GM10266 (cell line): ENCODE data around the gene IL11RA.
A peak's percentile ranks its signal among the peaks of the same experiment; 100 is the strongest.

ENCODE experiments used
- DNase-seq: peaks from one replicate; pipeline ENCODE4 v3.0.0; 2012; ENCODE audit errors: extremely low spot score
- CTCF ChIP-seq: IDR thresholded peaks from 2 replicates; pipeline ENCODE4 v1.5.1; 2012; ENCODE audit warnings: mild to moderate bottlenecking, low read depth; ENCODE audit not compliant: control insufficient read depth, insufficient read depth; ENCODE audit errors: missing control alignments

IL11RA gene

GRCh38 chr9:34701023-34701768 lies 49.2 kb downstream of the IL11RA start:
- DNase-seq: peak; percentile 78
- TF ChIP-seq CTCF: peak; percentile 75

DNA sequence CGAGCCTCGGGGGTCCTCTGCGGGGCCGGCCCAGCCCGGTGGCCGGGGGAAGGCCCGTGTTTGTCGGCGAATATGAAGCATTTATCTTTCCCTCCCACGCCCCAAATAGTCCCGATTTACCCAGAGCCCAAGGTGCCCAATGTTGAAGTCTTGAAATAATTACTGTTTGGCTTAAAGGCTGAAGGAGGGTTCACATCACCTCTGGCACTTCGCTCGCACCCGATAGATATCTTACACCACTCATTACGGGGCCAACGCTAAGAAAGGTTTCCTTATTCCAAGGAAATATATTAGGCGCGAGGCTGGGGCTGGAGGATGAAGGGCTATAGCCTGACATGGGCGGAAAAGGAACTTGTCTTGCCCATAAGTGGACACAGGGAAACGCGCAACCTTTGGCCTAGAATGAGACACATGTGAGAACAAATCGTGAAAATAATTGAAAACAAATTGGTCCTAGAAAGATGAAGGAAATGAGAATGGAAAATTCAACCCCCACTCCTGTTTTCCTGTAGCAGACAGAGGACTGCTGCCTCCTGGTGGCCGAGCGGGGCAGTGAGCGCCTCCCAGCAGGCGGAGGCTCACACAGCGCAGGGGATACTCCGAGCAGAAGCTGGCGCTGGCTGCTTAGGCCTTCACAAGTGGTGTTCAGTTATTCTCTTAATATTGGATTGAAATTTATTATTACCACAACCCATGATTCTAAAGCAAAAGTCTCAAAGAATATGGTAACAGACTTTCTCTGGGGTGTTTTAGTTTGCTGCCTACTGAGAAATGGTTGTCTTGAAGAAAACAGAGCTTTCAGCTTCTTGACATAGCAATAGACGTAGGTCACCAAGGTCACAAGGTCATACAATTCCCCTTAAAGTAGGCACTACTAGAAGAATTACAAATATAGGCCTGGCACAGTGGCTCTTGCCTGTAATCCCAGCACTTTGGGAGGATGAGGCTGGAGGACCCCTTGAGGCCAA lies 50.1 kb downstream of the IL11RA start:
- peak; percentile 86 for DNase-seq

DNA sequence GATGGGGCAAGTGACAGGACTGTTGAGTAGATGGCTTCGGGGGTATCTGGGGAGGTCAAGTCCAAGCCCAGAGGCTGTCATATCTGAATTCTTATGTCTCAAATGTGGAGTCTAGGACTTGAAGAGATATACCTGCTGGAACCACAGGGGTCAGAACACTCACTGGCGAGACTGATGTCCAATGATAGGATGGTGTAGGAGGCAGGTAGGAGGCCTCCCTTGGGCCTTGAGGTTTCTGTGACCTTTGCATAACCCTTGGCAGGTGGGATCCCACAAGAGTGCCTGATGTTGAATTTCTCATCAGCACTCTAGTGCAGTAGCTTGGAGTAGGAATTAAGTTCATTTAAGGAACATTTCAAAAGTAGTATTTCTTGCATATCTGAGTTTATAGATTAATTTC lies 55.1 kb downstream of the IL11RA start:
- TF ChIP-seq CTCF: no peak
- DNase-seq: no peak

More for the DNA sequence above, 50.1 kb downstream of the IL11RA start:
- peak; percentile 99 for TF ChIP-seq CTCF

- DNase-seq: no peak
- TF ChIP-seq CTCF: no peak
Measured at GRCh38 chr9:34709196-34709978, 57.4 kb downstream of the IL11RA start.

DNA sequence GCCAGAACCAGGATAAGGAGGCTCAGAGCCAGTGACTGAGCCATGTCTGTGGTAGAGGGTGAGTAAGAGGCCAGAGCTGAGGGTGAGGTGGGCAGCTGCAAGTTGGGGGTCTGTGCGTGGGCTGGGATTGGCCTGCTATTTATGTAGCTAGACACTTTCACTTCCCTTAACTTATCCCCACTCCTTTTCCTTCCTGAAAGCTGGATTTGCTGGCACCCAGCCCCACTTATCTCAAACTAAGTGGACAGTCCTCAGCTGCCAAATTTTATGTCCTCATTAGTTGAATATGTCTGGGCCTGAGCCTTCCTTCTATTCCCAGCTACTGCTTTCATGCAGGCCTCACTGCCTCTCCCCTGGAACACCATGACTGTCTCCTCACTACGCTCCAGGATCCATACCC lies 58.0 kb downstream of the IL11RA start, which contains the start of gene CCL21:
TSS of gene CCL21 (minus strand) at position 114 of the 400 bp plus-strand sequence. CDS start at position 44, 70 bp downstream.
- TF ChIP-seq CTCF: no peak
- DNase-seq: no peak
